ENCODE measurements around the gene VILL.

Gene VILL

DNA sequence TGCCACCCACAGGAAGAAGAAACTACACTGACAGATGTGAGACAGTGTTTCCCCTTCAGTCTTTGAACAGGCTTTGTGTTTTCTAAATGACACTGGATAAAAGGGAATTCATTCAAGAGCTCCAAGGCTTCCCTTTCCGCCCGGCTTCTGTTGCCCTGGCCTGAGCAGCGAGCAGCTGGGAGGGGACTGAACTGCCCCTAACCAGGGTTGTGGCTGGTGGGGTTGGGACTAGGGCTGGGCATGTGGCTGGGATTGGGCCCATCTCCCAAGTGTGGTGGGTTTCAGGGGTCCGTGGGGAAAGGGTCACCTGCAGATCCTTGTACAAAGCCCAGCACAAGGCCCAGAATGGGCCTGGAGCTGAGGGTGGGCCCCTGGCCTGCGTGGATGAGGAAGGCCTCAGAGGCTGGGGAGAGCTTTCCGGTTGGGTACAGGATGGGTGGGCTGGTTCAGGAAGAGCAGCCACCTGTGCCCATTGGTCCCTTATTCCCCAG lies 10.4 kb downstream of the VILL start:
- DNase-seq (ENCODE audit: low read depth in 2 of 2), result no peak

GRCh38 chr3:38001456-38002081 lies 11.0 kb downstream of the VILL start:
- DNase-seq (ENCODE audit: low read depth in 2 of 2), result no peak

DNA sequence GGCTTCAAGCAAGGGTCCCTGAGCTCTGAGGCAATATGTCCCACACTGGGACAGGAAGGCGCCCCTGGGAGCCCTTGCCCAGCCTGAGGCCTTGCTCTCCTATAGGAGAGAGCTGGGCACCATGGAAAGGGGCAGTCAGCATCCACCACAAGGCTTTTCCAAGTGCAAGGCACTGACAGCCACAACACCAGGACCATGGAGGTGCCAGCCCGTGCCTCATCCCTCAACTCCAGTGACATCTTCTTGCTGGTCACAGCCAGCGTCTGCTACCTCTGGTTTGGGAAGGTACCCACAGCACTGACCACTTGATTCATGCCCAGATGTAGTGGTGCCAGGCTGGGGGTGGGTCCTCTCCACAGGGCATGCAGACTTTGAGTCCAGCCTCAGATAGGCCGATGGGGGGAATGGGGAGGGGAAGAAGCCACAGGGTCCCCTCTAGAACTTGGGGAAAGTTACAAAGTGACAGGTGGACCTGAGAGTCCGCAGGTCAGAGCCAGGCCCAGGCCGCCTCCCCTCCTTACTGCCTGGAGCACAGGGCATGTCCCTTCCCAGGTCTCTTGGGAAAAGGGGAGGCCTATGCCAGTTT lies 11.8 kb downstream of the VILL start:
- DNase-seq (ENCODE audit: low read depth in 2 of 2), result no peak

DNA sequence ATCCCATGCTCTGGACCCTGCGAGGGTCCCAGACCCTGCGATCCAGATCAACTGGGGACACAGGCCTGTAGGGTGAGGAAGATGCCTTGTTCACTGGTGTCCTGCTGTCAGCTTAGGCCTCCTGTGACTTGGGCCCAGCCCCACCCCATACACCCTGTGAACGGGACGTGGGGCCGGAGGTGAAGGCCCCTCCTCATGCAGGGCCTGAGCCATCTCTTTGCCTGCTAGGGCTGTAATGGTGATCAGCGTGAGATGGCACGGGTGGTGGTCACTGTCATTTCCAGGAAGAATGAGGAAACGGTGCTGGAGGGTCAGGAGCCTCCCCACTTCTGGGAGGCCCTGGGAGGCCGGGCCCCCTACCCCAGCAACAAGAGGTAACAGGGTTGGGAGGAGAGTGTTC lies 12.4 kb downstream of the VILL start:
- DNase-seq (ENCODE audit: low read depth in 2 of 2), result no peak

- peak; percentile 42 to 54 for DNase-seq (ENCODE audit: low read depth in 2 of 2)
These were observed 12.8 kb downstream of the VILL start for GRCh38 chr3:38003371-38003816.

GRCh38 chr3:38003817-38004414 lies 13.3 kb downstream of the VILL start:
- DNase-seq (ENCODE audit: low read depth in 2 of 2), result no peak

GRCh38 chr3:38004415-38005075 lies 14.0 kb downstream of the VILL start:
- DNase-seq (ENCODE audit: low read depth in 2 of 2), result peak; percentile 32 to 37

- DNase-seq (ENCODE audit: low read depth in 2 of 2), result no peak
These were observed 14.8 kb downstream of the VILL start for GRCh38 chr3:38005076-38006020.

DNA sequence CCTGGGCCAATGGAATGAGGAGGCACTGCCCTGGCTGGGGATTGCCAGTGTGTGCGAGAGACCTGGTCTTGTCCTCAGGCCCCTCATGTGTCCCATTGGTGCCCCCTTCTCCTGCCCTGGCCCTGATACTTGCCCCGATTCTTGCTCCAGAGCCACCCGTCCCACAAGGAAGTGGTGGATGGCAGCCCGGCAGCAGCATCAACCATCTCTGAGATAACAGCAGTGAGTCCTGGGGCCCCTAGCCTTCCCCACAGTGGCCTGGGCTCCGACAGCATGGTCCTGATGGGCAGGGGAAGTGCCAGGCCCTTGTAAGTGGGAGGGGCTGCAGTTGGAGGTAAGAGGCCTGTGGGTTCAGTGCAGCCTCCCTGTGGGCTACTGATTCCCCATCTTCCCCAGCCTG lies 15.4 kb downstream of the VILL start:
- DNase-seq (ENCODE audit: low read depth in 2 of 2), result no peak

- no peak for DNase-seq (ENCODE audit: low read depth in 2 of 2)
These were observed 15.9 kb downstream of the VILL start for GRCh38 chr3:38006445-38006995.

GRCh38 chr3:38007754-38008090 lies 17.1 kb downstream of the VILL start:
- DNase-seq (ENCODE audit: low read depth in 2 of 2), result no peak

DNA sequence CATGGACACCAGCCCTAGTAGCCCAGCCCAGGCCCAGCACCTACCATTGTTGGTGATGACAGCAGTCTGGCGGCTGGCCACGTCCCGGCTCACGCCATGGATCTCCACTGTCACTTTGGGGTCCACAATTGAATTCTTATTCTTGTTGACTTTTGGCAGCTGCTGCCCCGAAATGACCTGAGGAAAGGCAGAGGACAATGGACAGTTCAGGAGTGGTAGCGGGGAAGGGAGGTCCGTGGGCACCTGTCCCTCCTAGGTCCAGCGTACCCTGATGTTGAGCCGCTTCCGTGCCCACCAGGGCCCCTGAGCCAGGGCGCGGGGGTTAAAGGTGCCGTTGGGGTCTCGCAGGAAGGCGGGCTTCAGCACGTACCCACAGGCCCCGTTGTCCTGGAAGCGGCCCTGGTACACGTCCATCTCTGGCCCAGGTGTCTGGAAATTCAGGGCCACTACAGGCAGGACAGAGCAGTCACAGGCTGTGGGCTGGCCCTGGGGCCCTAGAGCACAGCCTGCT lies 17.7 kb downstream of the VILL start:
- no peak for DNase-seq (ENCODE audit: low read depth in 2 of 2)

DNA sequence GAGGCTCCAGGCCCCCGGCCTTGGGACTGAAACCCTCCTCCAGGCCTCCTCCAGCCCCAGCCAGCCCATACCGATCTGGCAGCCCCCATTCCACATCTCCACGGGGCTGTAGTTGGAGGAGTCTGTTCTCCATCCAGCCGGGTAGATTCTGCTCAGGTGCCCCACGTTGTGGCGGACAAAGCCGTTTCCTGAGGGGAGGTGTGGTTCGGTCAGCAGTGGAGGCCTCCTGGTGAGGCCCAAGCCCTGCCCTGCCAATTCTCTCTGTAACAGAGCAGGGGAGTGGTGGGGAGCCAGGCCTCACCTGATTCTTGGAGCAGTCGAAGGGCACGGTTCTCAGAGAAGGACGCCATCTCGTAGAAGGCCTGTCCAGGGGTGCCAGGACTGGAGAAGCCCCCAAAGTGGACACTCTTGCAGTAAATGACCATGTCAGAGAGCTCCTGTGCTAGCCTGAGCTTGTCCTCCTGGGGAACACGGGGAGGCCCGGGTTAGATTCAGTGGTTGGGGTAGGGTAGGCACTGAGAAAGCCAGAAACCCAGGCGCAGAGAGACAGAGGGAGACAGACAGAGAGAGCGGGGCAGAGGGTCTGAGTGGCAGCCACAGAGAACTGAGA lies 18.5 kb downstream of the VILL start:
- no peak for DNase-seq (ENCODE audit: low read depth in 2 of 2)

DNA sequence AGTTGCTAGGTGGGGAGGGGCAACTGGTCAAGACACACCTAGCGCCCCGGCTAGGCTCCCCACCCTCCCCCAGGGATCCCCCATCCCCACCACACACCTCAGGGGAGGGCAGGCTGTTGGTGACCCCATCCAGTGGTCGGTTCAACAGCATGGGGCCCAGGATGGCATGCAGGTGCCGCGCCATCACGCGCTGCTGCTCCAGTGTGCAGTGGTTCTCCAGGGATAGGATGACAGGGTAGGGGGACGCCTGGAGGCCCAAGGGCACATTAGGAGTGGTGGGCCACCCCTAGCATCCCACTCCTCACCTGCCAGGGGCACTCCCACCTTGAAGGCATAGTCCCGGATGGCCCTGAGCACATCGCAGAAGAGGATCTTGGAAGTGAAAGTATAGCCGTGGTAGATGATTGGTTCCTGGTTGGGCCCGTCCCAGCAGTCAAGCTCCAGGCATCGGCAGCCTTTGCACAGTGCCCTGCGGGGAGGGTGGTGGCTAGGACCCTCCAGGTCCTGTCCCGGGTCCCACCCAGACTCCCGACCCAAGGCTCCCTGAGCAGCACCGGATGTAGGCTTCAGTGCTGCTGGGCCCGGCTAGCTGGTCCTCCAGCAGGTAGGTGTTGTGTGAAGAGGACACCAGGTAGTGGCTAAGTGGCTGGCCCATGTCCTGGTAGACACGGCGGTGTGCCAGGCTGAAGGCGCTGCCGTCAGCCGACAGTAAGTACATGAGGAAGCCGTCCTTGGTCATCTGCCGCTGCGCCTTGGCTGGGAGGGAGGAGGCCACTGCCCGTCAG lies 19.4 kb downstream of the VILL start:
- no peak for DNase-seq (ENCODE audit: low read depth in 2 of 2)

DNA sequence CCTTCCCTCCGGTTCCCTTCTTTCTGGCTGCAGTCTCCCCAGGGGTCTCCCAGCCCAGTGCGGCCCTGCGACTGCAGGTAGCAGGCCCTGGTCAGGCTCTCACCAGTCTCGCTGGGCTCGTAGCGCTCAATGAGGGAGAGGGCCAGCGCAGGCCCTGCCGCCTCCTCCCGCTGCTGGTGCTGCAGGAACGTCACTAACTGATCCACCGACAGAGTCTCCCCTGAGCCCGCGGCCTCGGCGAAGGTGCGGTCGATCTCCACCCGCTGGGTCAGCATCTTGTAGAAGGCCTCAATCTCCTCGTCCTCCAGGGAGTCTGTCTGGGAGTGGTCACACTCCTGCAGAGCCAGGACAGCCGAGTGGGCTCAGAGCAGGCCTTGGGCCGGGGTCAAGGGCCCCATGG lies 20.5 kb downstream of the VILL start:
- no peak for DNase-seq (ENCODE audit: low read depth in 2 of 2)

GRCh38 chr3:38015485-38015884 lies 24.9 kb downstream of the VILL start:
- no peak for DNase-seq (ENCODE audit: low read depth in 2 of 2)

DNA sequence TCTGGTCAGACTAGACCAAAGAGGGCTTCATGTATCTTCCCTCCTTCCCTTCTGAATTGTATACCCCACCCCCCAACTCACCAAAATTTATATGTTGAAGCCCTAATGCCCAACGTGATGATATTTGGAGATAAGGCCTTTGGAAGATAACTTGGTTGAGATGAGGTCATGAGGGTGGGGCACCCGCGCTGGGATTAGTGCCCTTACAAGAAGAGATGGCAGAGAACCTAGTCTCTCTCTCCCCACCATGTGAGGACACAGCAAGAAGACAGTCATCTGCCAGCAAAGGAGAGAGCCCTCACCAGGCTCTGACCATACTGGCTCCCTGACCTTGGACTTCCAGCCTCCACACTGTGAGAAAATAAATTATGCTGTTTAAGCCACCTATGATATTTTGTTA lies 25.4 kb downstream of the VILL start:
- no peak for DNase-seq (ENCODE audit: low read depth in 2 of 2)

DNA sequence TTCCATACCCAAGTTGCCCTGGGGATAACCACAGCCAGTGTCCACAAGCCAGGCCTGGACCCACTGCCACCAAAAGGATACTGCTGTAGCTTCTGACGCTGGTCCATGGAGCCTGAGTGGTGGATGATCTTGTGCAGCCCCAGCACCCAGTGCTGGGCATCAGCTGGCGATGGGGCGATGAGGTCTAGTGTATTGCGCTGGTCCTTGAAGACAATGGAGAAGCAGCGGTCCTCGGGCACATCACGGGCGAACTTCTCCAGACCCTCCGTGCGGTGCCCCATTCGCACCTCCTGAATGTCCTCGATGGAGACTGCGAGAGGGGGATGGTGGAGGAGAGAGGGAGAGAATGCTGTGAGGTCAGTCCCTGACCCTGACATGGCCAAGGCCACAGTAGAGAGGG lies 25.8 kb downstream of the VILL start:
- DNase-seq (ENCODE audit: low read depth in 2 of 2), result no peak

GRCh38 chr3:38016847-38017444 lies 26.4 kb downstream of the VILL start:
- no peak for DNase-seq (ENCODE audit: low read depth in 2 of 2)
